ENCODE results near the gene ATXN1. TPM values are rescaled to one million over a fixed set of nuclear protein-coding genes. Genes with fewer than 3 reads are reported as not detected.
A peak's percentile ranks its signal among the peaks of the same experiment; 100 is the strongest.

ATXN1 gene
- total and polyA plus RNA-seq, 2 of the 13 experiments (the other 11 are each of a cell fraction or from before 2014, with no cell fraction given) = 20.7 to 39.5 TPM

DNA sequence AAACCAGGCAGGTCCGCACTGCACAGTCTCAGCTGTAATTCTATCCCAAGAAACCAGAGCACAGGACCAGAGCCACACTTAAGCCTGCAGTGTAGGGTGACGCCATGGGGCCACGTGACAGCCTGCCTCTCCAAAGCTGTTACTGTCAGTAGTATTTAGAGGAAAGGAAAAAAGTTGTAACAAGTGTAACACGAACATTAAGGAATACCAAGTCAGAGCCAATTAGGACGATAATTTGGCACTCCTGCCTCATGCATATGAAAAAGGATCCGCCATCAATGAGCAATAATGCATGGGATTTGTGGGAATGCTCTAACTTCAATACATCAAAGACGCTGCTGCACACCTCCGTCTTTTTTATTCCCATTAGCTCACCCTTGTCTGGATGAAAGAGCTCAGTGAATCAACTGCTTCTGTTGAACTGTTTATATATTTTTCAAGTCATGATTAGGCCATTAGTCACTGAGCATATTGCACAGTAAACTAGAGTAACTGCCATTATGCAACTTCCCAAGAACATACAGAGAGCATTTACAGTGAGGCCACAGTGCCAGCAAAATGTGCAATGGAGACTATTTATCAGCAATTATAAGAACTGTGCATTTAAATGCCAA, 79.9 kb downstream of the ATXN1 start (continued):
- TF ChIP-seq ZNF614 (CRISPR knock-in tag; IDR thresholded peaks at IDR 0.05; ENCODE audit: borderline replicate concordance) (peak; percentile 88), ZNF839 (CRISPR knock-in tag; IDR thresholded peaks at IDR 0.05; ENCODE audit: borderline replicate concordance) (no peak), MTF2 (CRISPR knock-in tag; IDR thresholded peaks at IDR 0.05; ENCODE audit: borderline replicate concordance) (no peak), ZFAT (CRISPR knock-in tag; conservative IDR thresholded peaks at IDR 0.05) (no peak), ZBTB3 (CRISPR knock-in tag; IDR thresholded peaks at IDR 0.05; ENCODE audit: borderline replicate concordance, low read depth) (no peak), ZNF10 (CRISPR knock-in tag; IDR thresholded peaks at IDR 0.05; ENCODE audit: borderline replicate concordance, low read depth) (no peak), ZUFSP (CRISPR knock-in tag; IDR thresholded peaks at IDR 0.05; ENCODE audit: borderline replicate concordance) (no peak), LCORL (IDR thresholded peaks at IDR 0.05) (no peak), LCORL (CRISPR knock-in tag; IDR thresholded peaks at IDR 0.05) (no peak), ZNF605 (CRISPR knock-in tag; IDR thresholded peaks at IDR 0.05) (no peak), HOXA5 (CRISPR knock-in tag; IDR thresholded peaks at IDR 0.05) (no peak)
- TF ChIP-seq, protein P1, sequence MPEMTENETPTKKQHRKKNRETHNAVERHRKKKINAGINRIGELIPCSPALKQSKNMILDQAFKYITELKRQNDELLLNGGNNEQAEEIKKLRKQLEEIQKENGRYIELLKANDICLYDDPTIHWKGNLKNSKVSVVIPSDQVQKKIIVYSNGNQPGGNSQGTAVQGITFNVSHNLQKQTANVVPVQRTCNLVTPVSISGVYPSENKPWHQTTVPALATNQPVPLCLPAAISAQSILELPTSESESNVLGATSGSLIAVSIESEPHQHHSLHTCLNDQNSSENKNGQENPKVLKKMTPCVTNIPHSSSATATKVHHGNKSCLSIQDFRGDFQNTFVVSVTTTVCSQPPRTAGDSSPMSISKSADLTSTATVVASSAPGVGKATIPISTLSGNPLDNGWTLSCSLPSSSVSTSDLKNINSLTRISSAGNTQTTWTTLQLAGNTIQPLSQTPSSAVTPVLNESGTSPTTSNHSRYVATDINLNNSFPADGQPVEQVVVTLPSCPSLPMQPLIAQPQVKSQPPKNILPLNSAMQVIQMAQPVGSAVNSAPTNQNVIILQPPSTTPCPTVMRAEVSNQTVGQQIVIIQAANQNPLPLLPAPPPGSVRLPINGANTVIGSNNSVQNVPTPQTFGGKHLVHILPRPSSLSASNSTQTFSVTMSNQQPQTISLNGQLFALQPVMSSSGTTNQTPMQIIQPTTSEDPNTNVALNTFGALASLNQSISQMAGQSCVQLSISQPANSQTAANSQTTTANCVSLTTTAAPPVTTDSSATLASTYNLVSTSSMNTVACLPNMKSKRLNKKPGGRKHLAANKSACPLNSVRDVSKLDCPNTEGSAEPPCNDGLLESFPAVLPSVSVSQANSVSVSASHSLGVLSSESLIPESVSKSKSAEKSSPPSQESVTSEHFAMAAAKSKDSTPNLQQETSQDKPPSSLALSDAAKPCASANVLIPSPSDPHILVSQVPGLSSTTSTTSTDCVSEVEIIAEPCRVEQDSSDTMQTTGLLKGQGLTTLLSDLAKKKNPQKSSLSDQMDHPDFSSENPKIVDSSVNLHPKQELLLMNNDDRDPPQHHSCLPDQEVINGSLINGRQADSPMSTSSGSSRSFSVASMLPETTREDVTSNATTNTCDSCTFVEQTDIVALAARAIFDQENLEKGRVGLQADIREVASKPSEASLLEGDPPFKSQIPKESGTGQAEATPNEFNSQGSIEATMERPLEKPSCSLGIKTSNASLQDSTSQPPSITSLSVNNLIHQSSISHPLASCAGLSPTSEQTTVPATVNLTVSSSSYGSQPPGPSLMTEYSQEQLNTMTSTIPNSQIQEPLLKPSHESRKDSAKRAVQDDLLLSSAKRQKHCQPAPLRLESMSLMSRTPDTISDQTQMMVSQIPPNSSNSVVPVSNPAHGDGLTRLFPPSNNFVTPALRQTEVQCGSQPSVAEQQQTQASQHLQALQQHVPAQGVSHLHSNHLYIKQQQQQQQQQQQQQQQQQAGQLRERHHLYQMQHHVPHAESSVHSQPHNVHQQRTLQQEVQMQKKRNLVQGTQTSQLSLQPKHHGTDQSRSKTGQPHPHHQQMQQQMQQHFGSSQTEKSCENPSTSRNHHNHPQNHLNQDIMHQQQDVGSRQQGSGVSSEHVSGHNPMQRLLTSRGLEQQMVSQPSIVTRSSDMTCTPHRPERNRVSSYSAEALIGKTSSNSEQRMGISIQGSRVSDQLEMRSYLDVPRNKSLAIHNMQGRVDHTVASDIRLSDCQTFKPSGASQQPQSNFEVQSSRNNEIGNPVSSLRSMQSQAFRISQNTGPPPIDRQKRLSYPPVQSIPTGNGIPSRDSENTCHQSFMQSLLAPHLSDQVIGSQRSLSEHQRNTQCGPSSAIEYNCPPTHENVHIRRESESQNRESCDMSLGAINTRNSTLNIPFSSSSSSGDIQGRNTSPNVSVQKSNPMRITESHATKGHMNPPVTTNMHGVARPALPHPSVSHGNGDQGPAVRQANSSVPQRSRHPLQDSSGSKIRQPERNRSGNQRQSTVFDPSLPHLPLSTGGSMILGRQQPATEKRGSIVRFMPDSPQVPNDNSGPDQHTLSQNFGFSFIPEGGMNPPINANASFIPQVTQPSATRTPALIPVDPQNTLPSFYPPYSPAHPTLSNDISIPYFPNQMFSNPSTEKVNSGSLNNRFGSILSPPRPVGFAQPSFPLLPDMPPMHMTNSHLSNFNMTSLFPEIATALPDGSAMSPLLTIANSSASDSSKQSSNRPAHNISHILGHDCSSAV (CRISPR knock-in tag; IDR thresholded peaks at IDR 0.05; ENCODE audit: borderline replicate concordance) = no peak
- TF ChIP-seq, protein P2, sequence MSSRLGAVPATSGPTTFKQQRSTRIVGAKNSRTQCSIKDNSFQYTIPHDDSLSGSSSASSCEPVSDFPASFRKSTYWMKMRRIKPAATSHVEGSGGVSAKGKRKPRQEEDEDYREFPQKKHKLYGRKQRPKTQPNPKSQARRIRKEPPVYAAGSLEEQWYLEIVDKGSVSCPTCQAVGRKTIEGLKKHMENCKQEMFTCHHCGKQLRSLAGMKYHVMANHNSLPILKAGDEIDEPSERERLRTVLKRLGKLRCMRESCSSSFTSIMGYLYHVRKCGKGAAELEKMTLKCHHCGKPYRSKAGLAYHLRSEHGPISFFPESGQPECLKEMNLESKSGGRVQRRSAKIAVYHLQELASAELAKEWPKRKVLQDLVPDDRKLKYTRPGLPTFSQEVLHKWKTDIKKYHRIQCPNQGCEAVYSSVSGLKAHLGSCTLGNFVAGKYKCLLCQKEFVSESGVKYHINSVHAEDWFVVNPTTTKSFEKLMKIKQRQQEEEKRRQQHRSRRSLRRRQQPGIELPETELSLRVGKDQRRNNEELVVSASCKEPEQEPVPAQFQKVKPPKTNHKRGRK (CRISPR knock-in tag; IDR thresholded peaks at IDR 0.05) = no peak
- TF ChIP-seq, protein P3, sequence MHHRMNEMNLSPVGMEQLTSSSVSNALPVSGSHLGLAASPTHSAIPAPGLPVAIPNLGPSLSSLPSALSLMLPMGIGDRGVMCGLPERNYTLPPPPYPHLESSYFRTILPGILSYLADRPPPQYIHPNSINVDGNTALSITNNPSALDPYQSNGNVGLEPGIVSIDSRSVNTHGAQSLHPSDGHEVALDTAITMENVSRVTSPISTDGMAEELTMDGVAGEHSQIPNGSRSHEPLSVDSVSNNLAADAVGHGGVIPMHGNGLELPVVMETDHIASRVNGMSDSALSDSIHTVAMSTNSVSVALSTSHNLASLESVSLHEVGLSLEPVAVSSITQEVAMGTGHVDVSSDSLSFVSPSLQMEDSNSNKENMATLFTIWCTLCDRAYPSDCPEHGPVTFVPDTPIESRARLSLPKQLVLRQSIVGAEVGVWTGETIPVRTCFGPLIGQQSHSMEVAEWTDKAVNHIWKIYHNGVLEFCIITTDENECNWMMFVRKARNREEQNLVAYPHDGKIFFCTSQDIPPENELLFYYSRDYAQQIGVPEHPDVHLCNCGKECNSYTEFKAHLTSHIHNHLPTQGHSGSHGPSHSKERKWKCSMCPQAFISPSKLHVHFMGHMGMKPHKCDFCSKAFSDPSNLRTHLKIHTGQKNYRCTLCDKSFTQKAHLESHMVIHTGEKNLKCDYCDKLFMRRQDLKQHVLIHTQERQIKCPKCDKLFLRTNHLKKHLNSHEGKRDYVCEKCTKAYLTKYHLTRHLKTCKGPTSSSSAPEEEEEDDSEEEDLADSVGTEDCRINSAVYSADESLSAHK (CRISPR knock-in tag; IDR thresholded peaks at IDR 0.05; ENCODE audit: borderline replicate concordance) = no peak
- TF ChIP-seq, protein P4, sequence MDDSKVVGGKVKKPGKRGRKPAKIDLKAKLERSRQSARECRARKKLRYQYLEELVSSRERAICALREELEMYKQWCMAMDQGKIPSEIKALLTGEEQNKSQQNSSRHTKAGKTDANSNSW (CRISPR knock-in tag; IDR thresholded peaks at IDR 0.05; ENCODE audit: borderline replicate concordance) = no peak
